SK-N-SH treated with all-trans-retinoic acid at 6 μM for 48 hours (cell line): ENCODE results near the gene EMC1.

Experiments
- ATAC-seq: fragments of 200-7000 bp; cut with Tn5 transposase; 3 replicates; pipeline ENCODE4 v1.9.1; 2020; ENCODE audit warnings: mild to moderate bottlenecking, moderate library complexity
- ARNTL ChIP-seq: fragments of 450-650 bp; formaldehyde crosslinking; IDR thresholded peaks from 2 replicates; pipeline ENCODE4 v1.5.0; 2020; ENCODE audit warnings: low read depth, mild to moderate bottlenecking, moderate library complexity, borderline replicate concordance
- CSDC2 ChIP-seq: fragments of 250-450 bp; sonication (Bioruptor Pico); IDR thresholded peaks from 2 replicates; pipeline ENCODE4 v1.5.0; 2020; ENCODE audit warnings: mild to moderate bottlenecking, moderate library complexity
- GLIS3 ChIP-seq: fragments of 250-450 bp; sonication (Bioruptor Pico); IDR thresholded peaks from 2 replicates; pipeline ENCODE4 v1.5.0; 2020; ENCODE audit warnings: mild to moderate bottlenecking, moderate library complexity
- ISL1 ChIP-seq: fragments of 250-450 bp; sonication (Bioruptor Pico); IDR thresholded peaks from 2 replicates; pipeline ENCODE4 v2.1.2; 2022; ENCODE audit warnings: mild to moderate bottlenecking, moderate library complexity
- OSR1 ChIP-seq: fragments of 250-450 bp; sonication (Bioruptor Pico); IDR thresholded peaks from 2 replicates; pipeline ENCODE4 v1.8.0; 2022; ENCODE audit warnings: moderate library complexity, mild to moderate bottlenecking, inconsistent platforms
- PPARA ChIP-seq: fragments of 250-450 bp; sonication (Bioruptor Pico); IDR thresholded peaks from 2 replicates; pipeline ENCODE4 v1.5.0; 2020; ENCODE audit warnings: mild to moderate bottlenecking, borderline replicate concordance
- RARB ChIP-seq: fragments of 250-450 bp; sonication (Bioruptor Pico); IDR thresholded peaks from 2 replicates; pipeline ENCODE4 v1.8.0; 2021; ENCODE audit warnings: mild to moderate bottlenecking, moderate library complexity
- SNAI2 ChIP-seq: fragments of 250-450 bp; sonication (Bioruptor Pico); IDR thresholded peaks from 2 replicates; pipeline ENCODE4 v1.5.0; 2020; ENCODE audit warnings: mild to moderate bottlenecking, moderate library complexity
- TCF4 ChIP-seq: fragments of 250-450 bp; sonication (Bioruptor Pico); IDR thresholded peaks from 2 replicates; pipeline ENCODE4 v1.8.0; 2021; ENCODE audit warnings: mild to moderate bottlenecking, moderate library complexity, borderline replicate concordance
- TOX ChIP-seq: fragments of 250-450 bp; sonication (Bioruptor Pico); IDR thresholded peaks from 2 replicates; pipeline ENCODE4 v1.8.0; 2021; ENCODE audit warnings: mild to moderate bottlenecking, moderate library complexity, borderline replicate concordance
- ZC3H10 ChIP-seq: fragments of 250-450 bp; sonication (Bioruptor Pico); IDR thresholded peaks from 2 replicates; pipeline ENCODE4 v1.5.1; 2021; ENCODE audit warnings: mild to moderate bottlenecking, moderate library complexity
- ZFP3 ChIP-seq: fragments of 250-450 bp; sonication (Bioruptor Pico); IDR thresholded peaks from 2 replicates; pipeline ENCODE4 v1.5.0; 2020; ENCODE audit warnings: mild to moderate bottlenecking, moderate library complexity
- ZFP30 ChIP-seq: fragments of 450-650 bp; formaldehyde crosslinking; IDR thresholded peaks from 2 replicates; pipeline ENCODE4 v1.5.0; 2022; ENCODE audit warnings: mild to moderate bottlenecking, moderate library complexity
- ZNF565 ChIP-seq: fragments of 450-650 bp; formaldehyde crosslinking; conservative IDR thresholded peaks from 2 replicates; pipeline ENCODE4 v1.5.0; 2020; ENCODE audit warnings: low read depth, mild to moderate bottlenecking, moderate library complexity
- ZNF8 ChIP-seq: fragments of 450-650 bp; formaldehyde crosslinking; IDR thresholded peaks from 2 replicates; pipeline ENCODE4 v1.5.0; 2020; ENCODE audit warnings: mild to moderate bottlenecking, moderate library complexity
- TF ChIP-seq, protein P1 (sequence below): fragments of 250-450 bp; sonication (Bioruptor Pico); IDR thresholded peaks from 2 replicates; pipeline ENCODE4 v1.8.0; 2021; ENCODE audit warnings: low read depth, mild to moderate bottlenecking, moderate library complexity, borderline replicate concordance
- TF ChIP-seq, protein P2 (sequence below): fragments of 250-450 bp; sonication (Bioruptor Pico); IDR thresholded peaks from 2 replicates; pipeline ENCODE4 v1.5.0; 2020; ENCODE audit warnings: mild to moderate bottlenecking, moderate library complexity
- TF ChIP-seq, protein P3 (sequence below): fragments of 250-450 bp; sonication (Bioruptor Pico); IDR thresholded peaks from 2 replicates; pipeline ENCODE4 v1.5.1; 2020; ENCODE audit warnings: low read depth, mild to moderate bottlenecking, moderate library complexity
- TF ChIP-seq, protein P4 (sequence below): fragments of 250-450 bp; sonication (Bioruptor Pico); IDR thresholded peaks from 2 replicates; pipeline ENCODE4 v1.5.1; 2021; ENCODE audit warnings: mild to moderate bottlenecking, moderate library complexity
- TF ChIP-seq, protein P5 (sequence below): fragments of 250-450 bp; sonication (Bioruptor Pico); IDR thresholded peaks from 2 replicates; pipeline ENCODE4 v1.8.0; 2020; ENCODE audit warnings: mild to moderate bottlenecking, moderate library complexity, borderline replicate concordance

EMC1 gene

DNA sequence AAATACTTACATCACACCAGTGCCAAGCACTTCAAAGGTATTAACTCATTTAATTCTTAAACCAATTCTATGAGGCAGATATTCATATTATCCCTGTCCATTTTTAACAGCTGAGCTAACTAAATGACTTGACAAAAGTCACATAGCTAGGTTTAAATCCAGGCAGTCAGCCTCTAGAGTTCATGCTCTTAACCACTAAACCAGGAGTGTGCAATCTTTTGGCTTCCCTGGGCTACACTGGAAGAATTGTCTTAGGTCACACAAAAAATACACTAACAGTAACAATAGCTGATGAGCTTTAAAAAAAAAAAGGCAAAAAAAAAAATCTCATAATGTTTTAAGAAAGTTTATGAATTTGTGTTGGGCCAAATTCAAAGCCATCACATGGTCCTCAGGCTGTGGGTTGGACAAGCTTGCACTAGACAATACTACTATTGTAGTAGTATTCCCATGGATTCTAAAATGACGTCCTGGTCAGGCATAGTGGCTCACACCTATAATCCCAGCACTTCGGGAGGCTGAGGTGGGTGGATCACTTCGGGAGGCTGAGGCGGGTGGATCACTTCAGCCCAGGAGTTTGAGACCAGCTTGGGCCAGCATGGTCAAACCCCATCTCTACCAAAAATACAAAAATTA lies 51.2 kb downstream of the EMC1 start:
- no peak for ATAC-seq
- TF ChIP-seq, protein P1, sequence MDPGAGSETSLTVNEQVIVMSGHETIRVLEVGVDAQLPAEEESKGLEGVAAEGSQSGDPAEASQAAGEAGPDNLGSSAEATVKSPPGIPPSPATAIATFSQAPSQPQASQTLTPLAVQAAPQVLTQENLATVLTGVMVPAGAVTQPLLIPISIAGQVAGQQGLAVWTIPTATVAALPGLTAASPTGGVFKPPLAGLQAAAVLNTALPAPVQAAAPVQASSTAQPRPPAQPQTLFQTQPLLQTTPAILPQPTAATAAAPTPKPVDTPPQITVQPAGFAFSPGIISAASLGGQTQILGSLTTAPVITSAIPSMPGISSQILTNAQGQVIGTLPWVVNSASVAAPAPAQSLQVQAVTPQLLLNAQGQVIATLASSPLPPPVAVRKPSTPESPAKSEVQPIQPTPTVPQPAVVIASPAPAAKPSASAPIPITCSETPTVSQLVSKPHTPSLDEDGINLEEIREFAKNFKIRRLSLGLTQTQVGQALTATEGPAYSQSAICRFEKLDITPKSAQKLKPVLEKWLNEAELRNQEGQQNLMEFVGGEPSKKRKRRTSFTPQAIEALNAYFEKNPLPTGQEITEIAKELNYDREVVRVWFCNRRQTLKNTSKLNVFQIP: no peak
- TF ChIP-seq ZFP30 (CRISPR knock-in tag) (no peak), ARNTL (no peak), ISL1 (CRISPR knock-in tag) (no peak), OSR1 (CRISPR knock-in tag) (no peak), CSDC2 (CRISPR knock-in tag) (no peak), ZC3H10 (CRISPR knock-in tag) (no peak), RARB (CRISPR knock-in tag) (no peak), TCF4 (no peak), ZNF8 (CRISPR knock-in tag) (no peak), PPARA (CRISPR knock-in tag) (no peak)
- TF ChIP-seq, protein P2, sequence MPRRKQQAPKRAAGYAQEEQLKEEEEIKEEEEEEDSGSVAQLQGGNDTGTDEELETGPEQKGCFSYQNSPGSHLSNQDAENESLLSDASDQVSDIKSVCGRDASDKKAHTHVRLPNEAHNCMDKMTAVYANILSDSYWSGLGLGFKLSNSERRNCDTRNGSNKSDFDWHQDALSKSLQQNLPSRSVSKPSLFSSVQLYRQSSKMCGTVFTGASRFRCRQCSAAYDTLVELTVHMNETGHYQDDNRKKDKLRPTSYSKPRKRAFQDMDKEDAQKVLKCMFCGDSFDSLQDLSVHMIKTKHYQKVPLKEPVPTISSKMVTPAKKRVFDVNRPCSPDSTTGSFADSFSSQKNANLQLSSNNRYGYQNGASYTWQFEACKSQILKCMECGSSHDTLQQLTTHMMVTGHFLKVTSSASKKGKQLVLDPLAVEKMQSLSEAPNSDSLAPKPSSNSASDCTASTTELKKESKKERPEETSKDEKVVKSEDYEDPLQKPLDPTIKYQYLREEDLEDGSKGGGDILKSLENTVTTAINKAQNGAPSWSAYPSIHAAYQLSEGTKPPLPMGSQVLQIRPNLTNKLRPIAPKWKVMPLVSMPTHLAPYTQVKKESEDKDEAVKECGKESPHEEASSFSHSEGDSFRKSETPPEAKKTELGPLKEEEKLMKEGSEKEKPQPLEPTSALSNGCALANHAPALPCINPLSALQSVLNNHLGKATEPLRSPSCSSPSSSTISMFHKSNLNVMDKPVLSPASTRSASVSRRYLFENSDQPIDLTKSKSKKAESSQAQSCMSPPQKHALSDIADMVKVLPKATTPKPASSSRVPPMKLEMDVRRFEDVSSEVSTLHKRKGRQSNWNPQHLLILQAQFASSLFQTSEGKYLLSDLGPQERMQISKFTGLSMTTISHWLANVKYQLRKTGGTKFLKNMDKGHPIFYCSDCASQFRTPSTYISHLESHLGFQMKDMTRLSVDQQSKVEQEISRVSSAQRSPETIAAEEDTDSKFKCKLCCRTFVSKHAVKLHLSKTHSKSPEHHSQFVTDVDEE: no peak
- TF ChIP-seq, protein P3, sequence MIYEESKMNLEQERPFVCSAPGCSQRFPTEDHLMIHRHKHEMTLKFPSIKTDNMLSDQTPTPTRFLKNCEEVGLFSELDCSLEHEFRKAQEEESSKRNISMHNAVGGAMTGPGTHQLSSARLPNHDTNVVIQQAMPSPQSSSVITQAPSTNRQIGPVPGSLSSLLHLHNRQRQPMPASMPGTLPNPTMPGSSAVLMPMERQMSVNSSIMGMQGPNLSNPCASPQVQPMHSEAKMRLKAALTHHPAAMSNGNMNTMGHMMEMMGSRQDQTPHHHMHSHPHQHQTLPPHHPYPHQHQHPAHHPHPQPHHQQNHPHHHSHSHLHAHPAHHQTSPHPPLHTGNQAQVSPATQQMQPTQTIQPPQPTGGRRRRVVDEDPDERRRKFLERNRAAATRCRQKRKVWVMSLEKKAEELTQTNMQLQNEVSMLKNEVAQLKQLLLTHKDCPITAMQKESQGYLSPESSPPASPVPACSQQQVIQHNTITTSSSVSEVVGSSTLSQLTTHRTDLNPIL (CRISPR knock-in tag): no peak
- TF ChIP-seq, protein P4, sequence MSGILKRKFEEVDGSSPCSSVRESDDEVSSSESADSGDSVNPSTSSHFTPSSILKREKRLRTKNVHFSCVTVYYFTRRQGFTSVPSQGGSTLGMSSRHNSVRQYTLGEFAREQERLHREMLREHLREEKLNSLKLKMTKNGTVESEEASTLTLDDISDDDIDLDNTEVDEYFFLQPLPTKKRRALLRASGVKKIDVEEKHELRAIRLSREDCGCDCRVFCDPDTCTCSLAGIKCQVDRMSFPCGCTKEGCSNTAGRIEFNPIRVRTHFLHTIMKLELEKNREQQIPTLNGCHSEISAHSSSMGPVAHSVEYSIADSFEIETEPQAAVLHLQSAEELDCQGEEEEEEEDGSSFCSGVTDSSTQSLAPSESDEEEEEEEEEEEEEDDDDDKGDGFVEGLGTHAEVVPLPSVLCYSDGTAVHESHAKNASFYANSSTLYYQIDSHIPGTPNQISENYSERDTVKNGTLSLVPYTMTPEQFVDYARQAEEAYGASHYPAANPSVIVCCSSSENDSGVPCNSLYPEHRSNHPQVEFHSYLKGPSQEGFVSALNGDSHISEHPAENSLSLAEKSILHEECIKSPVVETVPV (CRISPR knock-in tag): no peak
- TF ChIP-seq, protein P5, sequence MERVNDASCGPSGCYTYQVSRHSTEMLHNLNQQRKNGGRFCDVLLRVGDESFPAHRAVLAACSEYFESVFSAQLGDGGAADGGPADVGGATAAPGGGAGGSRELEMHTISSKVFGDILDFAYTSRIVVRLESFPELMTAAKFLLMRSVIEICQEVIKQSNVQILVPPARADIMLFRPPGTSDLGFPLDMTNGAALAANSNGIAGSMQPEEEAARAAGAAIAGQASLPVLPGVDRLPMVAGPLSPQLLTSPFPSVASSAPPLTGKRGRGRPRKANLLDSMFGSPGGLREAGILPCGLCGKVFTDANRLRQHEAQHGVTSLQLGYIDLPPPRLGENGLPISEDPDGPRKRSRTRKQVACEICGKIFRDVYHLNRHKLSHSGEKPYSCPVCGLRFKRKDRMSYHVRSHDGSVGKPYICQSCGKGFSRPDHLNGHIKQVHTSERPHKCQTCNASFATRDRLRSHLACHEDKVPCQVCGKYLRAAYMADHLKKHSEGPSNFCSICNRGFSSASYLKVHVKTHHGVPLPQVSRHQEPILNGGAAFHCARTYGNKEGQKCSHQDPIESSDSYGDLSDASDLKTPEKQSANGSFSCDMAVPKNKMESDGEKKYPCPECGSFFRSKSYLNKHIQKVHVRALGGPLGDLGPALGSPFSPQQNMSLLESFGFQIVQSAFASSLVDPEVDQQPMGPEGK: no peak

DNA sequence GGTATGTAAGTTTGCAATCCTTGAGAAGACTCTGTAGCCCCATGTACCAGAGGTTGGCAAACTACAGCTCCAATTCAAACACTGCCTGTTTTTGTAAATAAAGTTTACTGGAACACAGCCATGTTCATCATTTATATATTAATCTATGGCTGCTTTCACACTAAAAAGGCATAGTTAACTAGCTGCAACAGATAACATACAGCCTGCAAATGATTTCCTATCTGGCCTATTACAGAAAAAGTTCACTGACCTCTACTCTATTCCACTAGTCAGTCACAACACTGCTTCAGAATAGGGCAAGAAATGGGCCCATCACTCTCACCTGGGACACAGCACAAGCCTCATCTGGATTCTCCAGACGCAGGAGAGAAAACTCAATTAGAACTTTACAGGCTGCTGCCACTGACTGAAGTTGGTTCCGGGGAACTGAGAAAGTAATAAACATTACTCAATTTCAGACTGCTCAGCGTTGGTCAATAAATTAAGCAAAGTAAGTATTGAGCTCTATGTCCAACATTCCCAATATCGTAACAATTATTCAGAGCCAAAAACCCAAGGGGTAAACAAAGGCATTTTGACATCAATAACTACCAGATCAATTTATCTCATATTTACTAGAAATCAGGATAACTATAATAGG lies 51.9 kb downstream of the EMC1 start:
- ATAC-seq: no peak
- TF ChIP-seq ZC3H10 (CRISPR knock-in tag): no peak
- TF ChIP-seq, protein P3 (CRISPR knock-in tag): no peak

DNA sequence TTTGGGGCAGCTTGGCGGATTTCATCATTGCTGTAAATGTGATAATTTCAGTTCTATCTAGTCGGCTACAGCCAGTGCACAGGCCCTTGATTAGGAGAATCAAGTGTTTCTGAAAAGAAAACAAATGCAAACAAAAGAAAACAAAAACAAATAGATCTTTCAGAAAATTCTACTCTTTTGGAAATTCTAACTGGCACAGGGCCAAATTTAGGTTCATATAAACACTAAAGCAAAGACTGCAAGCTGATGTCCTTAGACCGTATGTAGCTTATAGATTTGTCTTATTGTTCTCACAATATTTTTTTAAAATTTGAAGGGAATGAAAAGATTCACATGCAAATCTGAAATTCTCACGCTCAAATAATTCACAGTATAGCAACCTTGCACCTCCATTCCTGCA lies 52.5 kb downstream of the EMC1 start:
- ATAC-seq: no peak
- TF ChIP-seq ZNF565 (CRISPR knock-in tag): no peak
- TF ChIP-seq ZFP3 (CRISPR knock-in tag): no peak
- no peak for TF ChIP-seq CSDC2 (CRISPR knock-in tag)
- TF ChIP-seq, protein P1: no peak
- no peak for TF ChIP-seq ARNTL
- no peak for TF ChIP-seq TOX (CRISPR knock-in tag)
- TF ChIP-seq, protein P2: no peak
- no peak for TF ChIP-seq ISL1 (CRISPR knock-in tag)
- no peak for TF ChIP-seq SNAI2
- TF ChIP-seq OSR1 (CRISPR knock-in tag): no peak
- no peak for TF ChIP-seq GLIS3 (CRISPR knock-in tag)
- no peak for TF ChIP-seq TCF4
